K562 (cell line): ENCODE results near the gene KCNG1. TPM values are rescaled to one million over a fixed set of nuclear protein-coding genes. Genes with fewer than 3 reads are reported as not detected.

Experiments
- ATF2 ChIP-seq: sonication (generic); formaldehyde crosslinking; IDR thresholded peaks from 2 replicates; pipeline ENCODE4 v1.8.1; 2022; ENCODE audit warnings: missing genetic modification reagents
- DPF2 ChIP-seq: fragments of 450-650 bp; IDR thresholded peaks from 2 replicates; pipeline ENCODE4 v1.6.1; 2016
- ERF ChIP-seq: fragments of 450-650 bp; formaldehyde crosslinking; IDR thresholded peaks from 2 replicates; pipeline ENCODE4 v1.4.0; 2020; ENCODE audit warnings: mild to moderate bottlenecking, mixed read lengths
- FOSL1 ChIP-seq: fragments of 200-800 bp; sonication (Bioruptor generic); conservative IDR thresholded peaks from 2 replicates; pipeline ENCODE4 v1.6.1; 2016; ENCODE audit warnings: missing genetic modification characterization, missing compliant biosample characterization
- NBN ChIP-seq: fragments of 450-650 bp; IDR thresholded peaks from 2 replicates; pipeline ENCODE4 v1.6.1; 2016; ENCODE audit warnings: low read depth, mild to moderate bottlenecking
- NRF1 ChIP-seq, 2 experiments: fragments of 450-650 bp; IDR thresholded peaks in 1 of 2; conservative IDR thresholded peaks in 1 of 2; 2 replicates each; pipeline ENCODE4 v1.6.1; 2014; ENCODE audit warnings: mild to moderate bottlenecking in 2 of 2
- PPARD ChIP-seq: fragments of 250-450 bp; sonication (Bioruptor Pico); IDR thresholded peaks from 2 replicates; pipeline ENCODE4 v1.8.0; 2022; ENCODE audit warnings: inconsistent platforms, mild to moderate bottlenecking, moderate library complexity
- SMAD4 ChIP-seq: fragments of 250-450 bp; sonication (Bioruptor Pico); conservative IDR thresholded peaks from 2 replicates; pipeline ENCODE4 v1.8.0; 2021; ENCODE audit warnings: inconsistent platforms, mild to moderate bottlenecking, moderate library complexity
- STAT5A ChIP-seq: IDR thresholded peaks from 2 replicates; pipeline ENCODE4 v1.6.1; 2012; ENCODE audit warnings: low read length, inconsistent platforms, borderline replicate concordance
- TOE1 ChIP-seq, 2 experiments: fragments of 450-650 bp in 1 of 2; sonication (generic) in 1 of 2; formaldehyde crosslinking in 1 of 2; IDR thresholded peaks; 2 replicates each; pipeline versions ENCODE4 v1.7.1 to v1.8.0; 2016 to 2022; ENCODE audit warnings: borderline replicate concordance in 2 of 2, mild to moderate bottlenecking in 2 of 2, antibody characterized with exemption in 1 of 2, inconsistent platforms in 1 of 2, low read depth in 1 of 2, missing genetic modification reagents in 1 of 2, moderate library complexity in 1 of 2
- ZBTB11 ChIP-seq, 3 experiments: fragments of 200-800 bp in 1 of 3; fragments of 250-450 bp in 1 of 3; fragments of 450-650 bp in 1 of 3; sonication (Bioruptor Pico) in 1 of 3; sonication (Bioruptor generic) in 1 of 3; formaldehyde crosslinking in 1 of 3; IDR thresholded peaks; 2 replicates each; pipeline versions ENCODE4 v1.6.1 to v1.8.0; 2016 to 2022; ENCODE audit warnings: mild to moderate bottlenecking in 2 of 3, missing genetic modification characterization in 2 of 3, missing compliant biosample characterization in 1 of 3, moderate library complexity in 1 of 3
- ZNF212 ChIP-seq: fragments of 450-650 bp; formaldehyde crosslinking; IDR thresholded peaks from 2 replicates; pipeline ENCODE4 v1.4.0; 2020; ENCODE audit warnings: mild to moderate bottlenecking
- ZNF316 ChIP-seq: fragments of 450-650 bp; IDR thresholded peaks from 2 replicates; pipeline ENCODE4 v1.6.1; 2016
- polyA plus RNA-seq, 8 experiments: library from polyadenylated mRNA; depleted of rRNA in 4 of 8; stranded (reverse) in 5 of 8; unstranded in 3 of 8; fragments of >200 nt; fragmentation: Nextera tagmentation in 2 of 8; fragmentation: Illumina TruSeq in 1 of 8; extraction: Ambion mirVana in 2 of 8; extraction: Trizol in 1 of 8; gene quantifications; 2 replicates each; pipeline versions ENCODE4 v1.2.1 to v1.2.3, GENCODE V29; 2011 to 2014; ENCODE audit warnings: inconsistent platforms in 1 of 8, missing spikeins in 1 of 8
- total RNA-seq, 7 experiments: library from RNA; depleted of rRNA in 6 of 7; stranded (reverse); fragments of >200 nt in 6 of 7; fragmentation: Illumina TruSeq in 2 of 7; extraction: Trizol in 2 of 7; gene quantifications; 2 replicates each; pipeline versions ENCODE4 v1.2.1 to v1.2.3, GENCODE V29; 2011 to 2021; ENCODE audit warnings: low replicate concordance in 1 of 7
- TF ChIP-seq, protein P1 (sequence below): sonication (generic); formaldehyde crosslinking; IDR thresholded peaks from 2 replicates; pipeline ENCODE4 v1.8.1; 2023; ENCODE audit warnings: mild to moderate bottlenecking, missing genetic modification reagents
- TF ChIP-seq, protein P2 (sequence below): fragments of 250-450 bp; sonication (Bioruptor Pico); IDR thresholded peaks from 2 replicates; pipeline ENCODE4 v1.5.0; 2020; ENCODE audit warnings: mild to moderate bottlenecking, borderline replicate concordance
- TF ChIP-seq, protein P3 (sequence below): fragments of 200-800 bp; sonication (Bioruptor generic); IDR thresholded peaks from 2 replicates; pipeline ENCODE4 v1.6.1; 2017; ENCODE audit warnings: missing genetic modification characterization, missing compliant biosample characterization

The KCNG1 gene
- total and polyA plus RNA-seq, 9 of the 15 experiments (the other 6 are each of a cell fraction or from before 2014, with no cell fraction given) = 0.06 to 1.5 (median 0.22) TPM; not detected in 2

DNA sequence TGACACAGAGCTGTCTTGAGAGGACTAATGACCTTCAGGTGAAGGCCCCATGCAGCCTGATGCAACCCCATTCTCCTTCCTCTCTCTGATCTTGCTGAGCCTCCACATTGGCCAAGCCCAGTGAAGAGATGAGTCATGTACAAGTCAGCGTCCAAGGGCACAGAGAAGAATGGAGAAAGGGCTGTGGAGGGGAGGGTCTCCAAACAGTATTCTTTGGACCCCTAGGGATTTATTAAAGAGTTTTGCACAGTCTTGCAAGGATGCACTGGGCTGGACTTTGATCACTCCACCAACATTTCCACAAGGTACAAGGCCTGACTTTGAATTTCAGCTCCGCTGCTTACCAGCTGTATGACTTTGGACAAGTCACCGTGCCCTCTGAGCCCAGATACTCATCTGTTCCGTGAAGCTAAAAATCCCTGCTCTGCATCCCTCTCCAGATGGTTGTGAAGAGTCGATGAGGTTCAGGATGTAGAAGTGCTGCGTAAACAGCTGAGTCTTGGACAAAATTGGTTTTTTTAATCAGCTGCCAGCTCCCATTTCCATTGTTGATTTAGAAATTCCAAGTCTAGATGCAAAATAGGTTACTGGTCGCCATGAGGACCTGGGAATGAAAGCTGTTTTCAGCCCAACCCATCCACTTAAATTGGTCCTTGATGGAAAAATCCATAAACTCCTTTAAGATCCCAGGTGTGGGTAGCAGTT lies 14.1 kb upstream of the KCNG1 start (continued):
- TF ChIP-seq ATF2 (CRISPR knock-in tag) = no peak
- TF ChIP-seq NRF1 (conservative IDR thresholded peaks at IDR 0.05 in 1 of 2, IDR thresholded peaks at IDR 0.05 in 1 of 2) = no peak
- TF ChIP-seq, protein P1, sequence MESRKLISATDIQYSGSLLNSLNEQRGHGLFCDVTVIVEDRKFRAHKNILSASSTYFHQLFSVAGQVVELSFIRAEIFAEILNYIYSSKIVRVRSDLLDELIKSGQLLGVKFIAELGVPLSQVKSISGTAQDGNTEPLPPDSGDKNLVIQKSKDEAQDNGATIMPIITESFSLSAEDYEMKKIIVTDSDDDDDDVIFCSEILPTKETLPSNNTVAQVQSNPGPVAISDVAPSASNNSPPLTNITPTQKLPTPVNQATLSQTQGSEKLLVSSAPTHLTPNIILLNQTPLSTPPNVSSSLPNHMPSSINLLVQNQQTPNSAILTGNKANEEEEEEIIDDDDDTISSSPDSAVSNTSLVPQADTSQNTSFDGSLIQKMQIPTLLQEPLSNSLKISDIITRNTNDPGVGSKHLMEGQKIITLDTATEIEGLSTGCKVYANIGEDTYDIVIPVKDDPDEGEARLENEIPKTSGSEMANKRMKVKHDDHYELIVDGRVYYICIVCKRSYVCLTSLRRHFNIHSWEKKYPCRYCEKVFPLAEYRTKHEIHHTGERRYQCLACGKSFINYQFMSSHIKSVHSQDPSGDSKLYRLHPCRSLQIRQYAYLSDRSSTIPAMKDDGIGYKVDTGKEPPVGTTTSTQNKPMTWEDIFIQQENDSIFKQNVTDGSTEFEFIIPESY = no peak
- peak; percentile 96 for TF ChIP-seq FOSL1
- TF ChIP-seq ZBTB11 (CRISPR knock-in tag; IDR thresholded peaks at IDR 0.05) = no peak
- no peak for TF ChIP-seq TOE1 (IDR thresholded peaks at IDR 0.05; ENCODE audit: borderline replicate concordance)
- TF ChIP-seq TOE1 (CRISPR knock-in tag; IDR thresholded peaks at IDR 0.05; ENCODE audit: borderline replicate concordance, low read depth) = no peak
- TF ChIP-seq ERF (CRISPR knock-in tag) = no peak
- no peak for TF ChIP-seq NBN
- TF ChIP-seq, protein P2, sequence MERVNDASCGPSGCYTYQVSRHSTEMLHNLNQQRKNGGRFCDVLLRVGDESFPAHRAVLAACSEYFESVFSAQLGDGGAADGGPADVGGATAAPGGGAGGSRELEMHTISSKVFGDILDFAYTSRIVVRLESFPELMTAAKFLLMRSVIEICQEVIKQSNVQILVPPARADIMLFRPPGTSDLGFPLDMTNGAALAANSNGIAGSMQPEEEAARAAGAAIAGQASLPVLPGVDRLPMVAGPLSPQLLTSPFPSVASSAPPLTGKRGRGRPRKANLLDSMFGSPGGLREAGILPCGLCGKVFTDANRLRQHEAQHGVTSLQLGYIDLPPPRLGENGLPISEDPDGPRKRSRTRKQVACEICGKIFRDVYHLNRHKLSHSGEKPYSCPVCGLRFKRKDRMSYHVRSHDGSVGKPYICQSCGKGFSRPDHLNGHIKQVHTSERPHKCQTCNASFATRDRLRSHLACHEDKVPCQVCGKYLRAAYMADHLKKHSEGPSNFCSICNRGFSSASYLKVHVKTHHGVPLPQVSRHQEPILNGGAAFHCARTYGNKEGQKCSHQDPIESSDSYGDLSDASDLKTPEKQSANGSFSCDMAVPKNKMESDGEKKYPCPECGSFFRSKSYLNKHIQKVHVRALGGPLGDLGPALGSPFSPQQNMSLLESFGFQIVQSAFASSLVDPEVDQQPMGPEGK (CRISPR knock-in tag) = no peak
- peak; percentile 43; the same call in 1 of the 2 replicates for TF ChIP-seq SMAD4 (CRISPR knock-in tag)
- TF ChIP-seq, protein P3, sequence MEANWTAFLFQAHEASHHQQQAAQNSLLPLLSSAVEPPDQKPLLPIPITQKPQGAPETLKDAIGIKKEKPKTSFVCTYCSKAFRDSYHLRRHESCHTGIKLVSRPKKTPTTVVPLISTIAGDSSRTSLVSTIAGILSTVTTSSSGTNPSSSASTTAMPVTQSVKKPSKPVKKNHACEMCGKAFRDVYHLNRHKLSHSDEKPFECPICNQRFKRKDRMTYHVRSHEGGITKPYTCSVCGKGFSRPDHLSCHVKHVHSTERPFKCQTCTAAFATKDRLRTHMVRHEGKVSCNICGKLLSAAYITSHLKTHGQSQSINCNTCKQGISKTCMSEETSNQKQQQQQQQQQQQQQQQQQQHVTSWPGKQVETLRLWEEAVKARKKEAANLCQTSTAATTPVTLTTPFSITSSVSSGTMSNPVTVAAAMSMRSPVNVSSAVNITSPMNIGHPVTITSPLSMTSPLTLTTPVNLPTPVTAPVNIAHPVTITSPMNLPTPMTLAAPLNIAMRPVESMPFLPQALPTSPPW (CRISPR knock-in tag) = peak; percentile 4; the same call in 1 of the 2 replicates
- no peak for TF ChIP-seq DPF2
- no peak for TF ChIP-seq ZNF212 (CRISPR knock-in tag)
- no peak for TF ChIP-seq ZNF316
- TF ChIP-seq STAT5A = no peak
- TF ChIP-seq PPARD (CRISPR knock-in tag) = no peak
